ENCODE data around the gene PPP1R10. TPM values are rescaled to one million over a fixed set of nuclear protein-coding genes. Genes with fewer than 3 reads are reported as not detected.
"Not testable (repeated sequence)": the region's sequence is repeated elsewhere in the genome, so short reads cannot be mapped to it uniquely, and the experiment has no call there.

Gene PPP1R10
- total RNA-seq = 85.6 and 112 TPM in 2 replicates

DNA sequence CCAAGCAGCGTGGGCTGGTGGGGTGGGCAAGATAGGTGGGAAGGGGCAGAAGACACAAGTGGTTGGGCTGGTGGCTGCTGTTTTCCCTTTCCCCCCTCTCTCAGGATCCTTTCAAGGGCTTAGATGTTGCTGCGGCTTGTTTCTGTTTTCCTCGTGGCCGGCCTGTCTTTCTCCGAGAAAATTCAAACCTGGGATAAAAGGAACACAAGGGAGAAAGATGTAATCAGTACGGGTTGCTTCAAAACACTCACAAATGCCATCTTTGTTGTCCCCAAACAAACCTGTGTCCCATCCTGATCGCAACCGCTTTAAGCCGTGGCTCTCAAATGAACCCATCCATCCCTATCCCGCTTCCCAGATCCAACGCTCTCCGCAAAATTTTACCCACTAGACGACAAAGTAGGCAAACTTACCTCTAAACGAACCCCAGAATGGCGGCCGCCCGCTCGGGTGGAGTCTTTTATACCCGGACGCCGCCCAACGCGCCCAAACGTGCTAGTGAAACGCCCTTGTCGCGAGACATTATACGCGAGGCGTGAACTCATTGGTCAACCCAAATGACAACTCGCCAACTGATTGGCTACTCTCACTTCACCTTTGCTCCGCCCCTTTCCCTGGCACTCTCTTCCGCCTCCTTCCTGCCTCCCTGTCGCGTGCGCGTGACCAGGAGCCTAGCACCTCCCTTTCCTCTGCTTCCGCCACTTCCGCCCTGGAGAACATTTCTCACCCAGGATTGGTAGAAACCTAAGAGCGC, at the start of gene PPP1R10:
PPP1R10 (minus strand) TSS at position 433 of the 754 bp plus-strand sequence. CDS start 7,299 bp downstream, outside the sequence.
- peak within 1 kb of the TSS; percentile 99 for H3K4me3 Mint-ChIP-seq
- H3K27me3 Mint-ChIP-seq = no peaks in the 10 kb centered on the region
- intact Hi-C loops (cut with micrococcal nuclease) = loop anchor here (1.0 to 5.0 kb wide), 14 partner anchors 9 to 1560 kb away; partner anchors contain the start of genes ABCF1, AGPAT1, ATAT1 and C6orf136
- ATAC-seq (ENCODE audit: low read depth) (peak; percentile 77), DNase-seq (peak; percentile 86)
- H3K36me3 Mint-ChIP-seq (ENCODE audit: low read depth) = peaks cover 72% of the 10 kb centered on the region
- TF ChIP-seq, protein P1, sequence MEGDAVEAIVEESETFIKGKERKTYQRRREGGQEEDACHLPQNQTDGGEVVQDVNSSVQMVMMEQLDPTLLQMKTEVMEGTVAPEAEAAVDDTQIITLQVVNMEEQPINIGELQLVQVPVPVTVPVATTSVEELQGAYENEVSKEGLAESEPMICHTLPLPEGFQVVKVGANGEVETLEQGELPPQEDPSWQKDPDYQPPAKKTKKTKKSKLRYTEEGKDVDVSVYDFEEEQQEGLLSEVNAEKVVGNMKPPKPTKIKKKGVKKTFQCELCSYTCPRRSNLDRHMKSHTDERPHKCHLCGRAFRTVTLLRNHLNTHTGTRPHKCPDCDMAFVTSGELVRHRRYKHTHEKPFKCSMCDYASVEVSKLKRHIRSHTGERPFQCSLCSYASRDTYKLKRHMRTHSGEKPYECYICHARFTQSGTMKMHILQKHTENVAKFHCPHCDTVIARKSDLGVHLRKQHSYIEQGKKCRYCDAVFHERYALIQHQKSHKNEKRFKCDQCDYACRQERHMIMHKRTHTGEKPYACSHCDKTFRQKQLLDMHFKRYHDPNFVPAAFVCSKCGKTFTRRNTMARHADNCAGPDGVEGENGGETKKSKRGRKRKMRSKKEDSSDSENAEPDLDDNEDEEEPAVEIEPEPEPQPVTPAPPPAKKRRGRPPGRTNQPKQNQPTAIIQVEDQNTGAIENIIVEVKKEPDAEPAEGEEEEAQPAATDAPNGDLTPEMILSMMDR (IDR thresholded peaks at IDR 0.05) = no peak
- no peaks in the 10 kb centered on the region for H3K9me3 Mint-ChIP-seq
- peaks cover 35% of the 10 kb centered on the region for H3K4me1 Mint-ChIP-seq
- CTCF ChIA-PET = interaction anchor here (1.7 to 2.0 kb wide), 2 partner anchors 105 to 114 kb away, joined by 11 to 14 read pairs; no protein-coding TSS in a partner anchor
- POLR2A ChIA-PET = interaction anchor here (0.6 to 2.8 kb wide), 44 partner anchors 9 to 1581 kb away, joined by 3 to 31 read pairs (median 4); partner anchors contain the start of genes ABCF1, ATAT1, C6orf136 and DDX39B
- peak within 1 kb of the TSS; percentile 99 for H3K27ac Mint-ChIP-seq

DNA sequence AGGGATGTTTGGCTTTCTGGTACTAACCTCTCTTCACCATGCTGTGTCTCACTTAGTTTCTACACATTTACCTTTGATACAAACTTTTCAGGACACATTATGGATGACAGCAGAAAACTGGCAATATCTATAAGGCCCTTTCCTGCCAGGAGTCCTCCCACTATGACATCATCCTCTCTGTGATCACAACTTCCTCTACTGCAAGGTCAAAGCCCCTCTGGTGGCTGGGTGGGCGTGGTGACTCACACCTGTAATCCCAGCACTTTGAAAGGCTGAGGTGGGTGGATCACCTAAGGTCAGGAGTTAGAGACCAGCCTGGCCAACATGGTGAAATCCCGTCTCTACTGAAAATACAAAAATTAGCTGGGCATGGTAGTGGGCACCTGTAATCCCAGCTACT, 49.3 kb upstream of the PPP1R10 start:
- H3K9me3 Mint-ChIP-seq; DNase-seq; ATAC-seq (ENCODE audit: low read depth); H3K27me3 Mint-ChIP-seq; intact Hi-C loops (cut with micrococcal nuclease); H3K4me3 Mint-ChIP-seq; CTCF ChIA-PET: not testable (repeated sequence)
- POLR2A ChIA-PET = interaction anchor here (1.6 kb wide), 1 partner anchor 51 kb away, joined by 4 read pairs; the partner anchor contains the start of gene MDC1
- H3K27ac Mint-ChIP-seq = peak overlapping the region; percentile 1
- peaks cover 80% of the 10 kb centered on the region for H3K36me3 Mint-ChIP-seq (ENCODE audit: low read depth)
- peaks cover 16% of the 10 kb centered on the region for H3K4me1 Mint-ChIP-seq

DNA sequence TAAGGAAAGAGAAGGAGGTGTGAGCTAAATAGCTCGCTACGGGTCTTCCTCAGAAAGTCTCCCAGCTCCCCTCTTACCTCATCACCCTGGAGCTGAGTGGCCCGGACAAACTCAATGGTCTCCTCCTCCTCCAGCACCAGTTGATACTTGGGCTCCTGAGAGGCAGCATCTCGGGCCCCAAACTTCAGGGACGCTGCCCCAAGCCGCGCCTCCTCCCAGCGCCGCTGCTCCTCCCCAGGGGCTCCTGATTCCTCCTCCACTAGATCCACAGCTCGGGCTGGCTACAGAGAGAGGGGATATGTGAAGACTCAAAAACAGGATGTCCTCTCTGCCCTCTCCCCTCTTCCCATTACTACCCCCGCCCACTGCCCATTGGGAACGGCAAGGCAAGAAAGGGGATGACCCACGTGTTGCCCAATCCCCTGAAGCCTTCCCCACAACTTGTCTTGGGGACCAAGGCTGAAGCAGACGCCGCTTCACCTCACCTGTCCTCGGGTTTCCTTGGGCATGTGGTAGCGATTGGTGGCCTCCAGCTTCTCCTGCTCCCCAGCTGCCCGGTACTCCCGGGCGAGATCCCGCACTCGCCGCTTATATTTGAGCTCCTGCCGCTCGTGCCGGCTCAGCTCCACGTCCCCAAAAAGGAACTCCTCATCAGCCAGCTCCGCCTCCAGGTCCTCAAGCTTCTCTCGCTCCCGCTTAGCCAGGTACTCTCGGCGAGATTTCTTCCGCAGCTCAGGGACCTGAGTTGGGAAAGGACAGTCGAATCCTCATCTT, 48.1 kb upstream of the PPP1R10 start:
- DNase-seq (no peak), ATAC-seq (ENCODE audit: low read depth) (no peak)
- intact Hi-C loops (cut with micrococcal nuclease) = no loop called here
- Mint-ChIP-seq H3K27ac (no peak overlapping the region), H3K4me3 (no peak overlapping the region), H3K4me1 (peaks cover 5% of the 10 kb centered on the region), H3K36me3 (ENCODE audit: low read depth) (peaks cover 73% of the 10 kb centered on the region), H3K9me3 (no peaks in the 10 kb centered on the region), H3K27me3 (no peaks in the 10 kb centered on the region)
- TF ChIP-seq, protein P1 (IDR thresholded peaks at IDR 0.05) = no peak
- CTCF ChIA-PET = interaction anchor here (0.9 kb wide), 1 partner anchor 56 kb away, joined by 3 read pairs; no protein-coding TSS in a partner anchor
- POLR2A ChIA-PET = interaction anchor here (0.6 to 1.6 kb wide), 3 partner anchors 52 to 242 kb away, joined by 3 to 6 read pairs (median 4); partner anchors contain the start of gene MDC1

DNA sequence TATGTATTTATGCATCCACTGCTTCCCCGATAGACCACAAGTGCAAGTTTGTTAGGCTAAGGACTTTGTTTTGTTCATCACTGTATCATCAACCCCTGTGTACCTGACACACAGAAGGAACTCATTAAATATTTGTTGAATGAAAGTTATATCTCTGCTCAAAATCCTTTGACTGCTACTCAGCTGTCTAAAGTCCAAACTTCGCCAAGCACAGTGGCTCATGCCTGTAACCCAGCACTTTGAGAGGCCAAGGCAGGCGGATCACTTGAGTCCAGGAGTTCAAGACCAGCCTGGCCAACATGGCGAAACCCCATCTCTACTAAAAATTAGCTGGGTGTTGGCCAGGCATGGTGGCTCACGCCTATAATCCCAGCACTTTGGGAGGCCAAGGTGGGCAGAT, 40.9 kb upstream of the PPP1R10 start:
- H3K36me3 Mint-ChIP-seq (ENCODE audit: low read depth) = peaks cover 80% of the 10 kb centered on the region
- POLR2A ChIA-PET; H3K4me3 Mint-ChIP-seq; H3K27ac Mint-ChIP-seq; DNase-seq; ATAC-seq (ENCODE audit: low read depth); H3K9me3 Mint-ChIP-seq; H3K4me1 Mint-ChIP-seq; CTCF ChIA-PET; intact Hi-C loops (cut with micrococcal nuclease); H3K27me3 Mint-ChIP-seq: not testable (repeated sequence)

DNA sequence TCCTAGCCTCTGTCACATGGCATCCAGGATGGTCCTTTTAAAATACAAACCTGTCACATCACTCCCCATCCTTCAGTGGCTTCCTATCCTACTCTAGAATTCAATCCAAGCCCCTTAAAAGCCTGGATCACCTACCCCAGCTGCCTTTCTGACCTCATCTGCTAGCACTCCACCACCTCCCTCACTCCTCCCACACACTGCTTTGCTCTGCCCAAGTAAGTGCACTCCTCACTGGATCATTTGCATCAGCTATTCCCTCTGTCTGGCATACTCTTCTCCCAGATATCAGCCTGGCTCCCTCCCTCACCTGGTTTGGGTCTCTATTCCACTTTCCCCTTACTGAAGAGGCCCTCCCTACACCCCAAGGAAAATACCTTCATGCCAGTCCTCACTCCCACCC, 40.4 kb upstream of the PPP1R10 start:
- H3K9me3 Mint-ChIP-seq = no peaks in the 10 kb centered on the region
- intact Hi-C loops (cut with micrococcal nuclease) = no loop called here
- ChIA-PET POLR2A (no interaction called here), CTCF (no interaction called here)
- H3K4me1 Mint-ChIP-seq = no peaks in the 10 kb centered on the region
- DNase-seq (no peak), ATAC-seq (ENCODE audit: low read depth) (no peak)
- no peaks in the 10 kb centered on the region for H3K27me3 Mint-ChIP-seq
- H3K27ac Mint-ChIP-seq = no peak overlapping the region
- no peak overlapping the region for H3K4me3 Mint-ChIP-seq
- TF ChIP-seq, protein P1 (IDR thresholded peaks at IDR 0.05) = no peak
- H3K36me3 Mint-ChIP-seq (ENCODE audit: low read depth) = peaks cover 80% of the 10 kb centered on the region

Measured in activated B cell treated with CpG ODN at 0.5 μM for 24 hours (primary cell).